Smooth muscle cell of the coronary artery (primary cell): ENCODE measurements around the gene NOXA1. TPM values are rescaled to one million over a fixed set of nuclear protein-coding genes. Genes with fewer than 3 reads are reported as not detected.

ENCODE experiments used
- total RNA-seq: library from RNA; depleted of rRNA; stranded (reverse); fragments of >200 nt; gene quantifications from 2 replicates; pipeline ENCODE4 v1.2.3, GENCODE V29; 2014; ENCODE audit warnings: low replicate concordance

Gene NOXA1
- total RNA-seq: 0.38 and 0.47 TPM in 2 replicates

GRCh38 chr9:137422604-137423513 lies at the start of gene NOXA1, which contains the start of gene EXD3:
NOXA1 (plus strand) TSS chr9:137423393; CDS start chr9:137423530, 137 bp downstream.
EXD3 (minus strand) TSS chr9:137423162; CDS start chr9:137395357, 27,805 bp downstream.

GRCh38 chr9:137441289-137441934 lies 18.2 kb downstream of the NOXA1 start, which contains the start of gene ENTPD8:
ENTPD8 (minus strand) TSS chr9:137441357; CDS start chr9:137438285, 3,072 bp downstream.

GRCh38 chr9:137459152-137459600 lies 36.0 kb downstream of the NOXA1 start, which contains the start of gene NSMF:
NSMF (minus strand) TSS chr9:137459334; CDS start chr9:137459102, 232 bp downstream.

Other genes starting within 250 kb of the NOXA1 start
- gene ANAPC2, start 234.8 kb upstream of the NOXA1 start, total RNA-seq: 20.3 and 24.0 TPM in 2 replicates
- 52.3 and 82.1 TPM in 2 replicates for gene SSNA1, start 234.7 kb upstream of the NOXA1 start, total RNA-seq
- gene TPRN, start 222.7 kb upstream of the NOXA1 start, total RNA-seq: 1.5 and 4.6 TPM in 2 replicates
- gene TMEM203, start 217.7 kb upstream of the NOXA1 start, total RNA-seq: 23.2 and 25.3 TPM in 2 replicates
- 1.6 and 3.2 TPM in 2 replicates for gene NDOR1, start 217.7 kb upstream of the NOXA1 start, total RNA-seq
- gene RNF208, start 201.2 kb upstream of the NOXA1 start, total RNA-seq: not detected in 2 replicates
- 0.12 and 0.30 TPM in 2 replicates for gene CYSRT1, start 198.2 kb upstream of the NOXA1 start, total RNA-seq
- gene RNF224, start 195.9 kb upstream of the NOXA1 start, total RNA-seq: under 0.01 TPM in 1 of 2 replicates, not detected in the other
- gene SLC34A3, start 192.5 kb upstream of the NOXA1 start, total RNA-seq: not detected in 2 replicates
- gene TUBB4B, start 182.1 kb upstream of the NOXA1 start, total RNA-seq: 117 and 143 TPM in 2 replicates
- gene STPG3, start 172.1 kb upstream of the NOXA1 start, total RNA-seq: not detected in 2 replicates
- 51.3 and 54.2 TPM in 2 replicates for gene NELFB, start 168.1 kb upstream of the NOXA1 start, total RNA-seq
- 1.9 and 16.6 TPM in 2 replicates for gene TOR4A, start 145.7 kb upstream of the NOXA1 start, total RNA-seq
- gene NRARP, start 121.1 kb upstream of the NOXA1 start, total RNA-seq: 0.30 and 0.47 TPM in 2 replicates
- gene EXD3, start 231 bp upstream of the NOXA1 start, total RNA-seq: 8.3 and 13.5 TPM in 2 replicates
- gene ENTPD8, start 18.0 kb downstream of the NOXA1 start, total RNA-seq: 0.15 TPM in 1 of 2 replicates, not detected in the other
- gene NSMF, start 35.9 kb downstream of the NOXA1 start, total RNA-seq: 9.6 and 18.9 TPM in 2 replicates
- 0.60 and 4.1 TPM in 2 replicates for gene PNPLA7, start 127.0 kb downstream of the NOXA1 start, total RNA-seq
- 19.1 and 73.5 TPM in 2 replicates for gene MRPL41, start 128.5 kb downstream of the NOXA1 start, total RNA-seq
- gene DPH7, start 155.5 kb downstream of the NOXA1 start, total RNA-seq: 14.0 and 18.9 TPM in 2 replicates
- gene ZMYND19, start 167.1 kb downstream of the NOXA1 start, total RNA-seq: 11.1 and 15.9 TPM in 2 replicates
- gene ARRDC1, start 182.3 kb downstream of the NOXA1 start, total RNA-seq: 14.7 and 15.6 TPM in 2 replicates
- gene EHMT1, start 195.6 kb downstream of the NOXA1 start, total RNA-seq: 40.7 and 64.4 TPM in 2 replicates